Suprapubic skin (tissue), 4 donors: ENCODE results near the gene FAXDC2.

Source experiments
- CTCF ChIP-seq, 2 donors: fragments of 200-600 bp in 1 of 2; fragments of 450-650 bp in 1 of 2; sonication (generic) in 1 of 2; IDR thresholded peaks; one replicate each; pipeline ENCODE4 v1.5.1; 2016 to 2019; ENCODE audit warnings: antibody characterized with exemption in 2 of 2, mild to moderate bottlenecking in 1 of 2, moderate library complexity in 1 of 2
- EP300 ChIP-seq: sonication (generic); formaldehyde crosslinking; IDR thresholded peaks from one replicate; pipeline ENCODE4 v1.6.1; 2017; ENCODE audit warnings: antibody characterized with exemption
- POLR2A ChIP-seq, 2 donors: fragments of 450-650 bp; IDR thresholded peaks; one replicate each; pipeline ENCODE4 v1.6.1; 2017; ENCODE audit warnings: antibody characterized with exemption in 2 of 2, mild to moderate bottlenecking in 2 of 2, moderate library complexity in 2 of 2
- POLR2AphosphoS5 ChIP-seq, 3 donors: sonication (generic); formaldehyde crosslinking; IDR thresholded peaks; one replicate each; pipeline ENCODE4 v1.6.1; 2017; ENCODE audit warnings: antibody characterized with exemption in 3 of 3

GRCh38 chr5:154783774-154784460, 66.5 kb downstream of the FAXDC2 start:
- no peak for TF ChIP-seq CTCF (IDR thresholded peaks at IDR 0.05)
- no peak for TF ChIP-seq POLR2A (IDR thresholded peaks at IDR 0.05)
- TF ChIP-seq POLR2AphosphoS5 (IDR thresholded peaks at IDR 0.05): no peak
- TF ChIP-seq EP300: no peak
